Measurements from ENCODE around the gene WBP11. TPM values are rescaled to one million over a fixed set of nuclear protein-coding genes. Genes with fewer than 3 reads are reported as not detected.

WBP11 gene
- total and polyA plus RNA-seq, 2 of the 13 experiments (the other 11 are each of a cell fraction or from before 2014, with no cell fraction given), result 7.6 to 31.0 TPM

GRCh38 chr12:14769969-14770495 lies 33.2 kb downstream of the WBP11 start (continued):
- TF ChIP-seq CBFB (CRISPR knock-in tag; IDR thresholded peaks at IDR 0.05) (no peak), ZSCAN30 (CRISPR knock-in tag; IDR thresholded peaks at IDR 0.05) (no peak), ZNF143 (CRISPR knock-in tag; IDR thresholded peaks at IDR 0.05) (no peak), ONECUT2 (CRISPR knock-in tag; IDR thresholded peaks at IDR 0.05) (no peak), ZNF24 (IDR thresholded peaks at IDR 0.05) (no peak), ZNF160 (CRISPR knock-in tag; IDR thresholded peaks at IDR 0.05) (no peak), HNF4G (IDR thresholded peaks at IDR 0.05; ENCODE audit: borderline replicate concordance, low read depth, low read length) (no peak), HNF4G (CRISPR knock-in tag; IDR thresholded peaks at IDR 0.05; ENCODE audit: borderline replicate concordance, low read depth) (no peak), RFX3 (CRISPR knock-in tag; IDR thresholded peaks at IDR 0.05) (no peak), KDM5B (CRISPR knock-in tag; IDR thresholded peaks at IDR 0.05; ENCODE audit: borderline replicate concordance) (peak; percentile 14; the same call in 1 of the 2 replicates), ZNF839 (CRISPR knock-in tag; IDR thresholded peaks at IDR 0.05; ENCODE audit: borderline replicate concordance) (no peak), ZNF234 (CRISPR knock-in tag; conservative IDR thresholded peaks at IDR 0.05) (0 out of 2 replicates have a peak, but pooled peaks have one; percentile 75), ZNF775 (CRISPR knock-in tag; IDR thresholded peaks at IDR 0.05; ENCODE audit: borderline replicate concordance) (no peak), ZNF83 (CRISPR knock-in tag; IDR thresholded peaks at IDR 0.05; ENCODE audit: borderline replicate concordance) (peak; percentile 42; the same call in 1 of the 2 replicates), PPARG (CRISPR knock-in tag; conservative IDR thresholded peaks at IDR 0.05) (no peak), ZSCAN25 (CRISPR knock-in tag; IDR thresholded peaks at IDR 0.05) (0 out of 2 replicates have a peak, but pooled peaks have one; percentile 31), ZNF543 (CRISPR knock-in tag; IDR thresholded peaks at IDR 0.05) (no peak), CENPT (CRISPR knock-in tag; IDR thresholded peaks at IDR 0.05; ENCODE audit: low read depth) (peak; percentile 70; the same call in 1 of the 2 replicates), SP5 (CRISPR knock-in tag; IDR thresholded peaks at IDR 0.05; ENCODE audit: borderline replicate concordance, low read depth) (no peak), SOX5 (CRISPR knock-in tag; IDR thresholded peaks at IDR 0.05; ENCODE audit: borderline replicate concordance) (0 out of 2 replicates have a peak, but pooled peaks have one; percentile 5), MIER2 (CRISPR knock-in tag; IDR thresholded peaks at IDR 0.05) (no peak), FOXO1 (CRISPR knock-in tag; IDR thresholded peaks at IDR 0.05) (no peak), ZNF232 (CRISPR knock-in tag; IDR thresholded peaks at IDR 0.05; ENCODE audit: borderline replicate concordance) (no peak), ZBTB42 (CRISPR knock-in tag; IDR thresholded peaks at IDR 0.05) (no peak), HBP1 (CRISPR knock-in tag; IDR thresholded peaks at IDR 0.05; ENCODE audit: low read depth) (0 out of 2 replicates have a peak, but pooled peaks have one; percentile 70), TBL1XR1 (IDR thresholded peaks at IDR 0.05; ENCODE audit: borderline replicate concordance, low read length, partially characterized antibody) (no peak), ATRX (CRISPR knock-in tag; IDR thresholded peaks at IDR 0.05; ENCODE audit: borderline replicate concordance) (no peak), CHD4 (IDR thresholded peaks at IDR 0.05; ENCODE audit: borderline replicate concordance, low read length) (no peak)
